ENCODE results near the gene GNAI3.

Gene GNAI3

GRCh38 chr1:109652402-109652801, 104.0 kb downstream of the GNAI3 start:
- H3K4me3 ChIP-seq (ENCODE audit: low read depth, low read length), result no peak overlapping the region
- no peak for DNase-seq (ENCODE audit: low read depth)
- TF ChIP-seq, protein P1, sequence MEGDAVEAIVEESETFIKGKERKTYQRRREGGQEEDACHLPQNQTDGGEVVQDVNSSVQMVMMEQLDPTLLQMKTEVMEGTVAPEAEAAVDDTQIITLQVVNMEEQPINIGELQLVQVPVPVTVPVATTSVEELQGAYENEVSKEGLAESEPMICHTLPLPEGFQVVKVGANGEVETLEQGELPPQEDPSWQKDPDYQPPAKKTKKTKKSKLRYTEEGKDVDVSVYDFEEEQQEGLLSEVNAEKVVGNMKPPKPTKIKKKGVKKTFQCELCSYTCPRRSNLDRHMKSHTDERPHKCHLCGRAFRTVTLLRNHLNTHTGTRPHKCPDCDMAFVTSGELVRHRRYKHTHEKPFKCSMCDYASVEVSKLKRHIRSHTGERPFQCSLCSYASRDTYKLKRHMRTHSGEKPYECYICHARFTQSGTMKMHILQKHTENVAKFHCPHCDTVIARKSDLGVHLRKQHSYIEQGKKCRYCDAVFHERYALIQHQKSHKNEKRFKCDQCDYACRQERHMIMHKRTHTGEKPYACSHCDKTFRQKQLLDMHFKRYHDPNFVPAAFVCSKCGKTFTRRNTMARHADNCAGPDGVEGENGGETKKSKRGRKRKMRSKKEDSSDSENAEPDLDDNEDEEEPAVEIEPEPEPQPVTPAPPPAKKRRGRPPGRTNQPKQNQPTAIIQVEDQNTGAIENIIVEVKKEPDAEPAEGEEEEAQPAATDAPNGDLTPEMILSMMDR (IDR thresholded peaks at IDR 0.05; ENCODE audit: control insufficient read depth, extremely low read depth, insufficient read depth), result no peak

- H3K4me3 ChIP-seq (ENCODE audit: low read depth, low read length), result no peak overlapping the region
- TF ChIP-seq, protein P1 (IDR thresholded peaks at IDR 0.05; ENCODE audit: control insufficient read depth, extremely low read depth, insufficient read depth), result no peak
- no peak for DNase-seq (ENCODE audit: low read depth)
These were observed 104.9 kb downstream of the GNAI3 start for GRCh38 chr1:109653306-109653705.

- TF ChIP-seq, protein P1 (IDR thresholded peaks at IDR 0.05; ENCODE audit: control insufficient read depth, extremely low read depth, insufficient read depth), result no peak
- no peak for DNase-seq (ENCODE audit: low read depth)
- H3K4me3 ChIP-seq (ENCODE audit: low read depth, low read length), result no peak overlapping the region
These were observed 106.1 kb downstream of the GNAI3 start for GRCh38 chr1:109654519-109654918.

DNA sequence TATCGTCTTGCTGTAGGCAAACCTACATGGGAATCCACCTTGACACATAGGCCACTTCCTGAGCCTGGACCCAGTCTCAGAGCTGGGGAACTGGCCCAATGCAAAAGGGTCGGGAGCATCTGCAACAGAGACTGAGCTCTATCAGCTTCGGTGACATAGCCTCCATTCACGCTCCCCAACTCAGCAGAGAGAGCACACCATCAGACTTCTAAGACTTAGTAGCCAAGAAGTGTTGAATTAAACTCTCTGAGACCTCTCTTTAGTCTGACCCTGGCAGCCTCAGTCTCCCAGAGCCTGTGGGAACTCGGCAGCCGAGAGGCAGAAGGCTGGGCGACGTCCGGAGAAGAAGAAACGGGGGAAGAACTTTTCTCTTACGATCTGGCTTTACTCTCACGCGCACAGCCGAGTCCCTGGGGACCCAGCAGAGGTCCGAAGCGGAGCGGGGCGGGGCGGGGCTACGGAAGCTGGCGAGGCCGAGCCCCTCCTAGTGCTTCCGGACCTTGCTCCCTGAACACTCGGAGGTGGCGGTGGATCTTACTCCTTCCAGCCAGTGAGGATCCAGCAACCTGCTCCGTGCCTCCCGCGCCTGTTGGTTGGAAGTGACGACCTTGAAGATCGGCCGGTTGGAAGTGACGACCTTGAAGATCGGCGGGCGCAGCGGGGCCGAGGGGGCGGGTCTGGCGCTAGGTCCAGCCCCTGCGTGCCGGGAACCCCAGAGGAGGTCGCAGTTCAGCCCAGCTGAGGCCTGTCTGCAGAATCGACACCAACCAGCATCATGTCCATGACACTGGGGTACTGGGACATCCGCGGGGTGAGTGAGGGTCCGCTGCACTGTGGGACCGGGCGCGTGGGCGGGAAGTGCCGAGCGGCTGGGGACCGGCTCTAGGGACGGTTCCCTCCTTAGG, 107.5 kb downstream of the GNAI3 start, which contains the start of gene GSTM4:
Gene GSTM4, plus strand, starts transcription at position 485 of the 905 bp plus-strand sequence. Its CDS starts 291 bp downstream, at position 776.
- DNase-seq (ENCODE audit: low read depth), result no peak
- TF ChIP-seq, protein P1 (IDR thresholded peaks at IDR 0.05; ENCODE audit: control insufficient read depth, extremely low read depth, insufficient read depth), result no peak
- H3K4me3 ChIP-seq (ENCODE audit: low read depth, low read length), result peak within 1 kb of the TSS; percentile 14

DNA sequence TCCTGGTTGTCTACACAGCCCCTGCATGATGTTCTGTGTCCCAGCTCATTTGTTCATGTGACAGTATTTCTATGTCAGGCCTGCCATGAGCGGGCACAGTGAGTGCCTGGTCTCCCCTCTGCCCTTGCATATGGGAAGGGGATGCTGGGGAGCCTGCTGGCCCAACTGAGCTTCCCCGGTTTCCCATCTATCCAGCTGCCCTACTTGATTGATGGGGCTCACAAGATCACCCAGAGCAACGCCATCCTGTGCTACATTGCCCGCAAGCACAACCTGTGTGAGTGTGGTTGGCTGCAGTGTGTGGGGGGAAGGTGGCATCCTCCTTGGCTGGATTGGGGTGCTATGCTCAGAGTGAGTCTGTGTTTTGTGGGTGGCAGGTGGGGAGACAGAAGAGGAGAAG, 109.0 kb downstream of the GNAI3 start:
- TF ChIP-seq, protein P1 (IDR thresholded peaks at IDR 0.05; ENCODE audit: control insufficient read depth, extremely low read depth, insufficient read depth), result no peak
- no peak overlapping the region for H3K4me3 ChIP-seq (ENCODE audit: low read depth, low read length)
- no peak for DNase-seq (ENCODE audit: low read depth)

DNA sequence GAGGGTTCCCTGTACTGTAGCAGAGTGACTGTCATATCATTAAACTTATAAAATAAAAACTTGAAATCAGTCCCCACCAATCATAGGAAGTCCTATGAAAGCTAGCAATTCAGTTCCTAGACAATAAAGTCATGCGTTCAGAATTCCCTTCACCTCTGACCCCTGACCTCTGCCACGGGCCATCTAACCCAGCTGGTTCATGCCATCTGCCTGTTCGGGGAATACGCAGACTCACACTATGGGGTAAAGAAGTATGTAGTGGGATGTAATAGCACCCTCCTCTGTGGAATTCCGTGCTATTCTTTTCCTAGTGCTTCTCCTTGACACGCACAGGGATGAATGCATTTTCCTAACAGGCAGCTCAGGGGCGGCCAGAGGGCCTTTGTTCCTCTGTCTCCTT, 109.6 kb downstream of the GNAI3 start:
- H3K4me3 ChIP-seq (ENCODE audit: low read depth, low read length), result no peak overlapping the region
- TF ChIP-seq, protein P1 (IDR thresholded peaks at IDR 0.05; ENCODE audit: control insufficient read depth, extremely low read depth, insufficient read depth), result no peak
- no peak for DNase-seq (ENCODE audit: low read depth)

Measured in LNCaP clone FGC (cell line).